Gastrocnemius medialis (tissue), 4 donors: Measurements from ENCODE around the gene DPP10. TPM values are rescaled to one million over a fixed set of nuclear protein-coding genes. Genes with fewer than 3 reads are reported as not detected.

Source experiments
- ATAC-seq, 2 donors: fragments of 150-250 bp; one replicate each; pipeline ENCODE4 v1.9.1; 2016
- DNase-seq, 2 donors: peaks; one replicate each; pipeline ENCODE4 v3.0.0-alpha.2; 2019
- H3K27ac ChIP-seq, 4 donors: fragments of 200-600 bp; sonication (generic); 1 replicate in 1 of 4; 2 replicates in 3 of 4; pipeline ENCODE4 v1.5.1; 2016 to 2018; ENCODE audit warnings: mild to moderate bottlenecking in 2 of 4, moderate library complexity in 1 of 4
- H3K27me3 ChIP-seq, 3 donors: fragments of 200-600 bp; sonication (generic) in 2 of 3; 1 replicate in 1 of 3; 2 replicates in 2 of 3; pipeline versions ENCODE4 v1.5.1 to v1.6.0; 2016 to 2019; ENCODE audit warnings: mild to moderate bottlenecking in 1 of 3, moderate library complexity in 1 of 3
- H3K36me3 ChIP-seq, 2 donors: fragments of 200-600 bp; sonication (generic) in 1 of 2; one replicate each; pipeline ENCODE4 v1.5.1; 2017 to 2018
- H3K4me1 ChIP-seq, 2 donors: fragments of 200-600 bp; sonication (generic) in 1 of 2; one replicate each; pipeline ENCODE4 v1.5.1; 2016 to 2017; ENCODE audit warnings: mild to moderate bottlenecking in 2 of 2
- H3K4me3 ChIP-seq, 4 donors: fragments of 200-600 bp; sonication (generic) in 3 of 4; 1 replicate in 1 of 4; 2 replicates in 3 of 4; pipeline ENCODE4 v1.5.1; 2016 to 2019; ENCODE audit warnings: mild to moderate bottlenecking in 2 of 4
- H3K9me3 ChIP-seq, 3 donors: fragments of 200-600 bp; sonication (generic) in 2 of 3; 1 replicate in 1 of 3; 2 replicates in 2 of 3; pipeline ENCODE4 v1.5.1; 2016 to 2019
- POLR2A ChIP-seq, 2 donors: fragments of 450-650 bp; IDR thresholded peaks; one replicate each; pipeline ENCODE4 v1.6.1; 2017; ENCODE audit warnings: antibody characterized with exemption in 2 of 2, mild to moderate bottlenecking in 2 of 2, moderate library complexity in 2 of 2
- in situ Hi-C, 4 donors: fragments of 200-750 bp; cut with MboI; loops; one replicate each; pipeline versions ENCODE4 v1.15.0 to v1.8.0; 2017; ENCODE audit warnings: low sequenced_read_pairs in 4 of 4
- intact Hi-C: fragments of 100-400 bp; cut with DNase I; formaldehyde crosslinking; loops from one replicate; pipeline ENCODE4 v1.15.1; 2023; ENCODE audit warnings: low total_unique reads
- total RNA-seq, 4 donors: library from RNA; depleted of rRNA; stranded (reverse); fragments of >200 nt; gene quantifications; one replicate each; pipeline versions ENCODE4 v1.1.0 to v1.2.3, GENCODE V29; 2016
- TF ChIP-seq, protein P1 (sequence below), 5 experiments: fragments of 450-650 bp in 3 of 5; fragments of 200-600 bp in 2 of 5; sonication (generic) in 2 of 5; IDR thresholded peaks in 4 of 5; conservative IDR thresholded peaks in 1 of 5; 1 replicate in 4 of 5; 2 replicates in 1 of 5; pipeline ENCODE4 v1.5.1; 2016 to 2019; ENCODE audit warnings: antibody characterized with exemption in 5 of 5, mild to moderate bottlenecking in 3 of 5, moderate library complexity in 3 of 5

The DPP10 gene
- total RNA-seq, 4 donors from 2014 or later = not detected

DNA sequence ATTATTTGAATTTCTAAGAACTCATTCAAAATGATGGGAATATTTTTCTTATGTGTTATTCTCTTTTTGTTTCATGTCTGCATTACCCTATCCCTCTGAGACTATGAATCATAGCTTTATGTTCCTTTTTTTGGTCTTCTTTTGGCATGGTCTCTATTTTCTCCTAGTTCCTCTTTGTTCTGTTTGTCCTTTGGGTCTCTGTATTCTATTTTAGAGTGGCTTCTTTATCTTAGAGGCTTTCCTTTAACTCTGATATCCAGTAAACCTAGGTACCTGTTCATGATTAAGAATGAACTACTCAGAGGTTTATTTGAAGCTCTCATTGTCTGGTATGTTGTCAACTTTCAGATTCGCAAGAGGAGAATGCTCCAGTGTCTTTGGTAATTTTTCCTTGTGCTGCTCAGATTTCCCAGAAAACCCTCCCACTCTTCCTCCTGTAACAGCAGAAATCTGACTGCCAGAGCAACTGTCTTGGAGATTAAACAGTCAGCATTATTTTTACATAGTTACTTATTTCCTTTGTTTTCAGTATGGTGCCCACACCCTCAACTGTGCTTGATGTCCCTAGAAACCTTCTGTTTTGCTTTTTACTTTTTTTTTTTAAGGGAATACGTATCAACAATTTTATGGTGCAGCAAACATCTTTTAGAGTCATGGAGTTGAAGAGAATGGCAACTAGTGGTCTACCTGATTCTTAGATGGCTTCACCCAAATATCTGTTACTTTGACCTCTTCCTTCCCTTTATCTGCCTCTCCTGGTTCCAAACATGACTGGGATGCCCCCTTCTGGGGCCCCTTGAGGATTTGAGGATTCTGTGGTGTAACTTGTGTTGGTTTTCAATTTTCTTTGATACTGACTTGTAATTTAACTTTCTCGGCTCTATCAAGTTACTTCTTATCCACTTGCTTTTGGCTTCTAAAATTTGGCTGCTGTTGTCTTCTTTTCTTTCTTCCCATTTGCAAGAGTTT lies 92.0 kb downstream of the DPP10 start:
- H3K27ac ChIP-seq = no peak overlapping the region
- no peak for ATAC-seq
- TF ChIP-seq, protein P1, sequence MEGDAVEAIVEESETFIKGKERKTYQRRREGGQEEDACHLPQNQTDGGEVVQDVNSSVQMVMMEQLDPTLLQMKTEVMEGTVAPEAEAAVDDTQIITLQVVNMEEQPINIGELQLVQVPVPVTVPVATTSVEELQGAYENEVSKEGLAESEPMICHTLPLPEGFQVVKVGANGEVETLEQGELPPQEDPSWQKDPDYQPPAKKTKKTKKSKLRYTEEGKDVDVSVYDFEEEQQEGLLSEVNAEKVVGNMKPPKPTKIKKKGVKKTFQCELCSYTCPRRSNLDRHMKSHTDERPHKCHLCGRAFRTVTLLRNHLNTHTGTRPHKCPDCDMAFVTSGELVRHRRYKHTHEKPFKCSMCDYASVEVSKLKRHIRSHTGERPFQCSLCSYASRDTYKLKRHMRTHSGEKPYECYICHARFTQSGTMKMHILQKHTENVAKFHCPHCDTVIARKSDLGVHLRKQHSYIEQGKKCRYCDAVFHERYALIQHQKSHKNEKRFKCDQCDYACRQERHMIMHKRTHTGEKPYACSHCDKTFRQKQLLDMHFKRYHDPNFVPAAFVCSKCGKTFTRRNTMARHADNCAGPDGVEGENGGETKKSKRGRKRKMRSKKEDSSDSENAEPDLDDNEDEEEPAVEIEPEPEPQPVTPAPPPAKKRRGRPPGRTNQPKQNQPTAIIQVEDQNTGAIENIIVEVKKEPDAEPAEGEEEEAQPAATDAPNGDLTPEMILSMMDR (IDR thresholded peaks at IDR 0.05 in 4 of 5, conservative IDR thresholded peaks at IDR 0.05 in 1 of 5) = no peak
- H3K36me3 ChIP-seq = no peaks in the 10 kb centered on the region
- in situ Hi-C loops (no loop called here), intact Hi-C loops (no loop called here)
- no peaks in the 10 kb centered on the region for H3K9me3 ChIP-seq
- no peak for DNase-seq
- H3K4me3 ChIP-seq = no peak overlapping the region
- H3K27me3 ChIP-seq = no peaks in the 10 kb centered on the region
- H3K4me1 ChIP-seq = no peaks in the 10 kb centered on the region

DNA sequence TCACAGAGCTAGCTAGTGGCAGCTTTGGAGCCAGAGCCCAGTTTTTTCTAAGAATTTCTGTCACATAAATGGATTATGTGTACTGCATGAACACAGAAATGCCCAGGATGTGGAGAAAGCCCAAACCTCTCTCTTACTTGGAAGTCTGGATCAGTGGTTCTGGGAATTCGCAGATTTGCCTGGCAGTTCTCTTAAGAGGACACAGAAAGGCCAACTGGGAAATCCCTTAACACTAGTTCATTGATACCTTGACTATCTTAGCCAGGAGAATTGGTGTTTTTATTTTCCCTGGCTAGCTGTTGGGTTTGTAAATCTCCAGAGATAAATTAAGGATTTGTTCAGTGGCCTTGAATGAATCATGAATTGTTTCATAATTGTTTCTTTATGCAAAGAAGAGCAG lies 95.3 kb downstream of the DPP10 start:
- ATAC-seq (no peak), DNase-seq (no peak)
- intact Hi-C loops (no loop called here), in situ Hi-C loops (no loop called here)
- Histone ChIP-seq H3K27ac (no peak overlapping the region), H3K9me3 (no peaks in the 10 kb centered on the region), H3K27me3 (no peaks in the 10 kb centered on the region), H3K4me3 (no peak overlapping the region), H3K36me3 (no peaks in the 10 kb centered on the region), H3K4me1 (no peaks in the 10 kb centered on the region)
- TF ChIP-seq, protein P1 (IDR thresholded peaks at IDR 0.05 in 4 of 5, conservative IDR thresholded peaks at IDR 0.05 in 1 of 5) = no peak
- no peak for TF ChIP-seq POLR2A (IDR thresholded peaks at IDR 0.05)

DNA sequence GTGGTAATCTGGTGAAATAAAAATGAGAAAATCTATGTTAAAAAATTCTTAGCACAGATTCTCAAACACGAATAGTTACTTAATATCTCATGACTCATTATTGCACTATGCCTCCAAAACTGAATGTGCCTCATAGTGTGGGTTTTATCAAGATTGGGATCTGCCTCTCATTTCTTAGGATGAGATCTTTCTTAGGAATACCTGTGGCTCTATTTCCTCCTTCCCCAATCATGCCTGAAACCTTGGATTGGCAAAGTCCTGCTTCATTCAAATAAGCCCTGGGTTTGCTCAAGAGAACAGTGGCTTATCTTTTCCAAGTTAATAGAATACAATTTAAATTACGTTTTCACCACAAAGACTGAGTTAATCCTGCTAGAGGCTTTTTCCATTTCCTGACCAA lies 100.3 kb downstream of the DPP10 start:
- no peaks in the 10 kb centered on the region for H3K9me3 ChIP-seq
- intact Hi-C loops (no loop called here), in situ Hi-C loops (no loop called here)
- no peak for ATAC-seq
- no peak for TF ChIP-seq POLR2A (IDR thresholded peaks at IDR 0.05)
- TF ChIP-seq, protein P1 (IDR thresholded peaks at IDR 0.05 in 4 of 5, conservative IDR thresholded peaks at IDR 0.05 in 1 of 5) = no peak
- H3K27me3 ChIP-seq = no peaks in the 10 kb centered on the region
- H3K36me3 ChIP-seq = no peaks in the 10 kb centered on the region
- no peak overlapping the region for H3K4me3 ChIP-seq
- DNase-seq = no peak
- H3K4me1 ChIP-seq = no peaks in the 10 kb centered on the region
- peak overlapping the region in 1 of 4 donors; percentile 36 for H3K27ac ChIP-seq

DNA sequence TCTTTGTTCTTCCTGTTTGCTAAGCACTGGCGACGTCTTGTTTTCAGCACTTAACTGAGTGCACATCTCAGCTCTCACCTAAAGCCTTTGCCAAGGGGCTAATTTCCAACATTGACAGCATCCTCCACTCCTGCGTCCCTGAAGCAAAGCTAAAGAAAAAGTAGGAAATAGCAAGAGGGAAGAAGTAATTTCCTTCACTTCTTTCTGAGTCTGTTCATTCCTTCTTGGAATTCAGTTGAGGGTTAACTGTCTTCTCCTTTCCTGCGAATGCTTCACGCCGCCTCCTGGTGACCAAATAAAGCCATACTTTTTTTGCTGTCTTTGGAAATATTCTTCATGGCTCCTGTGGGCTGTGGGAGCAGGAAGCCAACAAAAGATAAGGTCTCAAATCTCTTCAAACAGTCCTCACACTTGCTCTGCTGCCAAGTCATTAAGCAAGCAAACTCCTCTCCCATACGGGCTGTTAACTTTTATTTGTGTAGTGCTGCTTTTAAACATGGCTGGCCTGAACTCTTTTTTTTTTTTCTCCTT lies 100.9 kb downstream of the DPP10 start:
- H3K4me3 ChIP-seq = no peak overlapping the region
- H3K9me3 ChIP-seq = no peaks in the 10 kb centered on the region
- H3K27me3 ChIP-seq = no peaks in the 10 kb centered on the region
- in situ Hi-C loops (no loop called here), intact Hi-C loops (no loop called here)
- ATAC-seq = no peak
- peak overlapping the region in 1 of 4 donors; percentile 36 for H3K27ac ChIP-seq
- DNase-seq = no peak
- TF ChIP-seq, protein P1 (IDR thresholded peaks at IDR 0.05 in 4 of 5, conservative IDR thresholded peaks at IDR 0.05 in 1 of 5) = no peak
- TF ChIP-seq POLR2A (IDR thresholded peaks at IDR 0.05) = no peak
- H3K4me1 ChIP-seq = no peaks in the 10 kb centered on the region
- no peaks in the 10 kb centered on the region for H3K36me3 ChIP-seq
